ENCODE measurements around the gene RHOJ. TPM values are rescaled to one million over a fixed set of nuclear protein-coding genes. Genes with fewer than 3 reads are reported as not detected.

The RHOJ gene
- total and polyA plus RNA-seq, 10 of the 15 experiments (the other 5 are each of a cell fraction or from before 2014, with no cell fraction given), result not detected

- ChIA-PET SMC1A (ENCODE audit: uncharacterized antibody, unreplicated experiment) (no interaction called here), POLR2A (no interaction called here), RAD21 (ENCODE audit: unreplicated experiment) (no interaction called here), CTCF (no interaction called here)
- TF ChIP-seq POLR2AphosphoS2 (IDR thresholded peaks at IDR 0.05; ENCODE audit: low read depth, low read length) (no peak), BHLHE40 (IDR thresholded peaks at IDR 0.05; ENCODE audit: borderline replicate concordance in 1 of 2, low read depth in 2 of 2, low read length in 1 of 2) (no peak), SIN3A (IDR thresholded peaks at IDR 0.05; ENCODE audit: low read depth, low read length) (no peak), CHD2 (IDR thresholded peaks at IDR 0.05; ENCODE audit: borderline replicate concordance, low read depth, low read length) (no peak), MLLT1 (IDR thresholded peaks at IDR 0.05) (no peak), ZBTB33 (IDR thresholded peaks at IDR 0.05) (no peak), BMI1 (IDR thresholded peaks at IDR 0.05; ENCODE audit: borderline replicate concordance) (no peak), POLR2AphosphoS5 (IDR thresholded peaks at IDR 0.05; ENCODE audit: low read length) (no peak), IRF4 (IDR thresholded peaks at IDR 0.05; ENCODE audit: low read depth, low read length) (no peak), PAX8 (IDR thresholded peaks at IDR 0.05) (no peak), SPI1 (IDR thresholded peaks at IDR 0.05; ENCODE audit: borderline replicate concordance, insufficient read depth, low read depth, low read length) (no peak), MEF2B (IDR thresholded peaks at IDR 0.05; ENCODE audit: partially characterized antibody, poor library complexity, severe bottlenecking) (no peak)
- TF ChIP-seq, protein P1, sequence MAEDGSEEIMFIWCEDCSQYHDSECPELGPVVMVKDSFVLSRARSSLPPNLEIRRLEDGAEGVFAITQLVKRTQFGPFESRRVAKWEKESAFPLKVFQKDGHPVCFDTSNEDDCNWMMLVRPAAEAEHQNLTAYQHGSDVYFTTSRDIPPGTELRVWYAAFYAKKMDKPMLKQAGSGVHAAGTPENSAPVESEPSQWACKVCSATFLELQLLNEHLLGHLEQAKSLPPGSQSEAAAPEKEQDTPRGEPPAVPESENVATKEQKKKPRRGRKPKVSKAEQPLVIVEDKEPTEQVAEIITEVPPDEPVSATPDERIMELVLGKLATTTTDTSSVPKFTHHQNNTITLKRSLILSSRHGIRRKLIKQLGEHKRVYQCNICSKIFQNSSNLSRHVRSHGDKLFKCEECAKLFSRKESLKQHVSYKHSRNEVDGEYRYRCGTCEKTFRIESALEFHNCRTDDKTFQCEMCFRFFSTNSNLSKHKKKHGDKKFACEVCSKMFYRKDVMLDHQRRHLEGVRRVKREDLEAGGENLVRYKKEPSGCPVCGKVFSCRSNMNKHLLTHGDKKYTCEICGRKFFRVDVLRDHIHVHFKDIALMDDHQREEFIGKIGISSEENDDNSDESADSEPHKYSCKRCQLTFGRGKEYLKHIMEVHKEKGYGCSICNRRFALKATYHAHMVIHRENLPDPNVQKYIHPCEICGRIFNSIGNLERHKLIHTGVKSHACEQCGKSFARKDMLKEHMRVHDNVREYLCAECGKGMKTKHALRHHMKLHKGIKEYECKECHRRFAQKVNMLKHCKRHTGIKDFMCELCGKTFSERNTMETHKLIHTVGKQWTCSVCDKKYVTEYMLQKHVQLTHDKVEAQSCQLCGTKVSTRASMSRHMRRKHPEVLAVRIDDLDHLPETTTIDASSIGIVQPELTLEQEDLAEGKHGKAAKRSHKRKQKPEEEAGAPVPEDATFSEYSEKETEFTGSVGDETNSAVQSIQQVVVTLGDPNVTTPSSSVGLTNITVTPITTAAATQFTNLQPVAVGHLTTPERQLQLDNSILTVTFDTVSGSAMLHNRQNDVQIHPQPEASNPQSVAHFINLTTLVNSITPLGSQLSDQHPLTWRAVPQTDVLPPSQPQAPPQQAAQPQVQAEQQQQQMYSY (CRISPR knock-in tag; IDR thresholded peaks at IDR 0.05), result no peak
- TF ChIP-seq, protein P2, sequence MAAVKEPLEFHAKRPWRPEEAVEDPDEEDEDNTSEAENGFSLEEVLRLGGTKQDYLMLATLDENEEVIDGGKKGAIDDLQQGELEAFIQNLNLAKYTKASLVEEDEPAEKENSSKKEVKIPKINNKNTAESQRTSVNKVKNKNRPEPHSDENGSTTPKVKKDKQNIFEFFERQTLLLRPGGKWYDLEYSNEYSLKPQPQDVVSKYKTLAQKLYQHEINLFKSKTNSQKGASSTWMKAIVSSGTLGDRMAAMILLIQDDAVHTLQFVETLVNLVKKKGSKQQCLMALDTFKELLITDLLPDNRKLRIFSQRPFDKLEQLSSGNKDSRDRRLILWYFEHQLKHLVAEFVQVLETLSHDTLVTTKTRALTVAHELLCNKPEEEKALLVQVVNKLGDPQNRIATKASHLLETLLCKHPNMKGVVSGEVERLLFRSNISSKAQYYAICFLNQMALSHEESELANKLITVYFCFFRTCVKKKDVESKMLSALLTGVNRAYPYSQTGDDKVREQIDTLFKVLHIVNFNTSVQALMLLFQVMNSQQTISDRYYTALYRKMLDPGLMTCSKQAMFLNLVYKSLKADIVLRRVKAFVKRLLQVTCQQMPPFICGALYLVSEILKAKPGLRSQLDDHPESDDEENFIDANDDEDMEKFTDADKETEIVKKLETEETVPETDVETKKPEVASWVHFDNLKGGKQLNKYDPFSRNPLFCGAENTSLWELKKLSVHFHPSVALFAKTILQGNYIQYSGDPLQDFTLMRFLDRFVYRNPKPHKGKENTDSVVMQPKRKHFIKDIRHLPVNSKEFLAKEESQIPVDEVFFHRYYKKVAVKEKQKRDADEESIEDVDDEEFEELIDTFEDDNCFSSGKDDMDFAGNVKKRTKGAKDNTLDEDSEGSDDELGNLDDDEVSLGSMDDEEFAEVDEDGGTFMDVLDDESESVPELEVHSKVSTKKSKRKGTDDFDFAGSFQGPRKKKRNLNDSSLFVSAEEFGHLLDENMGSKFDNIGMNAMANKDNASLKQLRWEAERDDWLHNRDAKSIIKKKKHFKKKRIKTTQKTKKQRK (IDR thresholded peaks at IDR 0.05; ENCODE audit: low read depth, low read length), result no peak
- DNase-seq (ENCODE audit: low read depth, low spot score) (no peak), ATAC-seq (no peak), FAIRE-seq (no peak)
- Histone ChIP-seq H3K9ac (ENCODE audit: control insufficient read depth, insufficient read depth, low read length) (no peak overlapping the region), H3K9me3 (replicated peaks; ENCODE audit: control insufficient read depth, insufficient read depth, low read length) (no peaks in the 10 kb centered on the region), H4K20me1 (ENCODE audit: control insufficient read depth, insufficient read depth) (no peaks in the 10 kb centered on the region), H3K36me3 (ENCODE audit: control insufficient read depth in 2 of 2, insufficient read depth in 2 of 2, low read length in 1 of 2) (no peaks in the 10 kb centered on the region), H3K27ac (ENCODE audit: control insufficient read depth, insufficient read depth) (no peak overlapping the region), H2AFZ (ENCODE audit: control insufficient read depth, low read depth, low read length) (no peak overlapping the region), H3K4me2 (ENCODE audit: control insufficient read depth, insufficient read depth) (no peak overlapping the region), H3K79me2 (ENCODE audit: control insufficient read depth, insufficient read depth, low read length) (no peaks in the 10 kb centered on the region), H3K4me3 (no peak overlapping the region), H3K4me1 (ENCODE audit: control insufficient read depth, insufficient read depth, low read length) (no peaks in the 10 kb centered on the region), H3K27me3 (replicated peaks in 1 of 2; ENCODE audit: control insufficient read depth in 2 of 2, insufficient read depth in 2 of 2, low read length in 1 of 2) (no peaks in the 10 kb centered on the region)
- intact Hi-C loops (cut with micrococcal nuclease; ENCODE audit: unreplicated experiment), result no loop called here
- no TSS peak for BruUV-seq (replicated peaks)
- in situ Hi-C loops (cut with MboI), result no loop called here
- 89% methylated on average over 2 of the region's 2 CpGs for WGBS (ENCODE audit: insufficient coverage, insufficient replicate concordance, low lambda C conversion rate, missing lambda C conversion rate)
Observed at GRCh38 chr14:63262446-63262845, 58.2 kb downstream of the RHOJ start.
